IPS DF 4.7 (cell line): ENCODE data around the gene CHSY1.

Source experiments
- DNase-seq: peaks from one replicate; pipeline ENCODE4 v3.0.0-alpha.2; 2013; ENCODE audit warnings: low spot score; ENCODE audit errors: extremely low read depth

The CHSY1 gene

DNA sequence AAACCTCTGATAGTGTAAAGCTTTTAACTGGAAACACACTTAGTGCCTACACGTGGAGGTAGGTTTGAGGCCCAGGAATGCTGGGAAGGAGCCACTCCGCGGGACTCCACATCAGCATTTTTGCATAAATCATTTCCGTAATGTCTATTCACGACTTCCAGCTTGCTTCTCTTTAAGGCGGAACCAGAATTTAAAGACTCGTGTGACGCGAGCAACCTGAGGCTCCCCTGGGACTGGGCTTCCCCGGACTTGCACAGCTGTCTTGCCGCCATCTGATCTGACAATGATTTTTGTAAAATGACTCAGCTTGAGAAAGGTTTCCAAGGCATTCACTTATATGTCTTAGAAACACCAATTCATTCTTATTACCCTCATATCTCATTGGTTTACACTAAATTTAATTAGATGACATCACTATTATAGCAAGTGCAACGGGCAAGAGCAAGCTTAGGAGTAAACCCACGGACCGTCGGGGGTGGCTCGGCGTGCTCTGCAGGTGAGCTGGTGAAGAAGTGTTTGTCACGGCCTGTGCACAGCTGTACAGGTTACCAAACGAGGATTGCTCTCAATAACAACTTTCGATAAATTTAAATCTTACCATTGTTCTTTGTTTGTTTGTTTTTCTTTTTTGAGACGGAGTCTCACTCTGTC is 95.2 kb downstream of the CHSY1 start:
- DNase-seq = no peak

DNA sequence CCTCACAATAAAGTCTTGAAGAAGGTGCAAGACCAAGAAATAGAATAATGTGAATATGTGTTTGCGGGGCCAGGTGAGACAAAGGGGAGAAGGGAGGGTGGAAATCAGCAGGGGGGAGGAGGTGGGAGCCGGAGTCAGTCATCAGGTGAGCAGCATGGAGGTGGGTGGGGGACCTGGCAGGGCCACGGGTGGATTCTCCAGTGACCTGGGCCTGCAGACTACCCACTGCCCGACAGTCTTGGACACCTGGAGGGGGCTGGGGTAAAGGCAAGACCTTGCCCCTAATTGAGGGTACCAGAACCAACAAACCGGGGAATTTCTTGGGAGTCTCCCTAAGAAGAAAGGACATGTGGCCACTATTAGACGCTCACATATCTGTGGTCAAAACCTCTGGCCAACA is 95.8 kb downstream of the CHSY1 start:
- DNase-seq = no peak

DNA sequence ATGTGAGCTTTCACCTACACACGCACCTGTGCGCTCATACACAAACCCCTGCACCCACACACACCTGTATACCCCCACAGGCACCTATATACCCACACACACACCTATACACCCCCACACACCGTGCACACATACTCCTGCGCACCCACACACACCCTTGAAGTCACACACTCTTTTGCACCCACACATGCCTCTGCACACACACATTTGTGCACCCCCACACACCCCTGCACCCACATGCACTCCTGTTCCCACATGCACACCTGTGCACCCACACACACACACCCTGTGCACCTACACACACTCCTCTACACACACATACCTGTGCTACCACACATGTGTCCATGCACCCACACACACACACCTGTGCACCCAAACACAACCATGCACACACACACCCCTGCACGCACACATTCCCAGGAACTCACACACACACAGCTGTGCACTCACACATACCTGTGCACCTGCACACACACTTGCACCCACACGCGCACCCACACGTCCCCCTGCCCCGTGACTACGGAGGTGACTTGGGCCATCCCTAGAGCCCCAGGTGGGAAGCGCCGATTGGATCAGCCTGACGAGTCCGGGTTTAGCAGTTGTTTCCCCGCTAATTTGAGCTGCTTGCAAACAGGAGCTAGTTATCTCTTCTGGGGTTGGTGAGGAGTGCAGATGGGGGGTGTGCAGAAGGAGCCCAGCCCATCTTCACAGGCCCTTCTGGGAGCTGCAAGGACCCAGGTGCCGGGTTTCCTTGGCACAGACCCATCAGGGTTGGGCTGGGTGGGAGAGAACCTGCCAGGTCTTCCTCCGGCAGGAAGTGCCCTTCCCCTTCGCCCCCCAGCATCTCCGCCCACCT is 97.8 kb downstream of the CHSY1 start:
- DNase-seq = no peak

DNA sequence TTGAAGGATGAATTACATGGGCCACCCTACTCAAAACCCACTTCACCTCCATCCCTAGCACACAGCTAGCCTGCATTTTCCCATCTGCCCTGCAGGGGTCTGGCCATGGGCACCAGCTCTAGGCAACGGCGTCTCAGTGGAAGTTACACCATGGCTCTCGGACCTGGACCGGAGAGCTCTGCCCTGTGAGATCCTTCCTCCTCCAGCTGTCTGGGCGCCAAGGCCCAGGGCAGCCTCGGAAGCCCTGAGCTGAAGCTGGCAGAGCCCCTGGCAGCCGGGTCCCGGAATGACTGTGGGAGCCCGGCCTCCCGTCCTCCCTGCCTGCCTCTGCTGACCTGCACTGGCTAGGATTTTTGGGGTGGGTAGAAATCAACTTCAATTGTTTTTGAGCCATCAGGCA is 98.9 kb downstream of the CHSY1 start:
- DNase-seq = no peak

DNA sequence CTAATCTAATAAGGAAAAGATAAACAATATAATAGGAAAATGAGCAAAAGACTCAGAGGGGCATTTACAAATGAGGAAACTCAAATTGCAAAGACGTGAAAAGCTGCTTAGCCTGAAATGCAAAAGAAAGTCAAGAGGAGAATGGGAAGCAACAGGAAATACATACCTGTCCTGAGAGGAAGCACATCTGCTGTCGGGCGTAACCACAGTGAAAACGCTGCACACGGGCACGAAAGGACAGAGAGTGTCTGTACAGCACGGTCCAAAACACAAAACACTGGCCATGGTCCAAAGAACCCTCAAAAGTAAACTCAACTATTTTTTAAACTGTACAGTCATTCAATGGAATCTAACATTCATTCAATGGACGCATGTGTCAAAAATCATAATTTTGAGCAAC is 100.6 kb downstream of the CHSY1 start:
- DNase-seq = no peak

DNA sequence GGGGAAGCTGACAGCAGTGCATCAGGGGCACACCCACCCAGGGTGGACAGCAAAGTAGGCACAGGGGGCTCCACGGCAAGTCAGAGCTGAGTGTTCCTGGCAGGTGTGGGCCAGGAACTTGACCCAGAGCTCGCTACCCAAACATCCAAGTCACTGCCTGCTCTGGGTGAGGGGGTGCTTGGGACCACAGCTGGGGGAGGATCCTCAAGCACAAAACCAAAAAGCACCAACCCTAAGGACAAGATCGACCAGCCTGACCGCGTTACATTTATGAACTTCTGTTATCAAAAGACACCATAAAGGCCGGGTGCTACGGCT is 101.2 kb downstream of the CHSY1 start:
- DNase-seq = no peak

DNA sequence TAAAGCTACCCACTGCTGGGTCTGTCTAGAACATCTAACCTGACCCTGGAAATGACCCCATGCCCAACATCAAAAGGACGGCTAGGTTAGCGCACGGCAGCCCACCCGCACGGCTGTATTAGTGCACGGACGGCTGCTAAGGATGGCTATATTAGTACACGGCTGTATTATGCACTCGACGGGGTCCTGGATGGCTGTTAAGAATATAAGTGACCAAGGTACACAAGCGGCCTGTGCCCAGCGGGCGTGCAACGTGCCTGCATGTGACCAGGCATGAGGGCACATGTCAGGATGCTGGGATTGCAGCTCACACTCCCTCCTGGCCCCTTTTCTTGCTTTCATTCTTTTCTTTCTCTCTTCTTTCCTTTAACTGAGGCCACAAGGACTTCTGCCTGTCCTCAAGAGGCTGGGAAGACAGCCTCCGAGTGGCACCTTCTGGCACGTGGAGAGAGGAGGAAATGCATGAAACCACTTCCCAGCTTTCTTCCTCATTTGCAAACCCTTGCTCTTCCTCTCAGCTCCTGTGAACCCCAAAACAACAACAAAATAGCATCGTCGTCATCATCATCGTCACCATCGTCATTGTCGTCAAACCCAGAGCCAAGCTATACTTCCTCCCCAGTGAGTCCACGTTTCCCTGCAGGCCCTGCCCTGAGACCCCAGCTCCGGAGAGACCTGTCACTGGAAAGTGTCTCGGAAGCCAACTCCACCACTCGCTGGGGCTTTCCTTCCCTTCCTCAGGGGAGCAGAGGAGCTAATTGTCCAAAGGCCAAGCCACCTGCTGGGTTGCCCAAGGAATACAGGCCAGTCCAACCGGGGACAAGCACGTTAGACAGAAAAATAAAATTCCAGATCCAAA is 101.8 kb downstream of the CHSY1 start:
- no peak for DNase-seq

DNA sequence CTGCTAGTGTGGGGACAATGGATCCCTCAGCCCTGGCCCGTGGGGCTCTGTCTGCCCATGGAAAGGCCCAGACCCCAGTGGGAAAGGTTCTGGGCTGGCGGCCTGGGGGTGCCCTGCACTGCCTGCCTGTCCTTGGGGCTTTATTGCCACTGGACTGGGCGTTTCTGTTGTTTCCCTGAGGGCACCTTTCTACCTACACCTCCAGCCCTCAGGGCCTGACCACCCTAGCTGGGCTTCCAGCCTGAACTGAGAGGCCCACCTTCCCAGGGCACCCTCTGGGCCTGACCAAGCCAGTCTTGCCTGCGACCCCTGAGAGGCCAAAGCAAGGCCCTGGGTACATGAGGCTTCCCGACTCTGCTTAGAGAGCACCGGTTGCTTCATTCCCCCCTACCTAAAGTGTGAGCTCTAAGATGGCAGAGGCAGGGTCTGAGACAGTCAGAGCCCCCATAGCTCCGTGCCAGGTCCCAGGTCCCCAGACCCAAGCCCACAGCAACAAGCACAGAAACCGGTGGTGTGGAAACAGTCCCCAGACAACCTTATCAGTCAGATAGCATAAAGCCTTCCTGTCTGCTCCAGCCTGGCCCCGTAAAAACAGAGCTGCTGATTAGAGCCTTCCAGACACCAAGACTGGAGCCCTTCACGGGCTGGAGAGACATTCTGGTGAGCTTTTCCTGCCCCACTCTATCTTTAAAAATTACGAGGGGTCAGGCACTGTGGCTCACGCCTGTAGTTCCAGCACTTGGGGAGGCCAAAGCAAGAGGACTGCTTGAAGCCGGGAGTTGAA is 102.8 kb downstream of the CHSY1 start:
- DNase-seq = no peak

DNA sequence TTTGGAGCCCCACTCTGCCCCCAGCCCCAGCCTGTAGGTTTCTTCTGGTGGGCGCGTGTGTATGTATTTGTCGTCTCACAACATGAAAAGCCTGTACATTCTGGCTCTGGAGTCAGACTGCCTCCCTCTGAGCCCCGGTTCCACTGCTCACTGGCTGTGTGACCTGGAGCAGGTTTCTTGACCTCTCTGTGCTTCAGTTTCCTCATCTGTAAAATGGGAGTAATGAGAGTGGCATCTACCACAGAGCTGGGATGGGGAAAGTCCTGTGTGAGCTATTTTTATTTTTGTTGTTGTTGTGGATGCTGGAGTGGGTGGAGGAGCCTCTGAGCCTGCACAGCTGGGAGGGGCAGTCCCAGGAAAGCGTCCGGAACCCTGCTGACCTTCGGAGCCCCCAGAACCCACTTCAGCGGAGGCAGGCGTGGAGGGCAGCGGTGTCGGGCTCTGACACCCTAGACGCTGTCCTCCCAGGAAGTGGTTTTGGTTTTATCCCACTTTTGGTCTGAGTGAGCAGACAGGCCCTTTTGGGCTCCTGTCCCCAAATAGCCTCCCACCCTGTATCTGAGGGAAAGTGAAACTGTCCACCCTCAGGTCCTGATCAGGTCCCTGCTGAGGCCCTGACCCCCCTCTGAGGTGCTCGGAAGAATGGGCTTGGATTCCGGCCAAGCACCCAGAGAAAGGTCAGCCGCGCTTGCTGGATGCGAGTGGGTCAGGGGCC is 103.5 kb downstream of the CHSY1 start:
- no peak for DNase-seq

DNA sequence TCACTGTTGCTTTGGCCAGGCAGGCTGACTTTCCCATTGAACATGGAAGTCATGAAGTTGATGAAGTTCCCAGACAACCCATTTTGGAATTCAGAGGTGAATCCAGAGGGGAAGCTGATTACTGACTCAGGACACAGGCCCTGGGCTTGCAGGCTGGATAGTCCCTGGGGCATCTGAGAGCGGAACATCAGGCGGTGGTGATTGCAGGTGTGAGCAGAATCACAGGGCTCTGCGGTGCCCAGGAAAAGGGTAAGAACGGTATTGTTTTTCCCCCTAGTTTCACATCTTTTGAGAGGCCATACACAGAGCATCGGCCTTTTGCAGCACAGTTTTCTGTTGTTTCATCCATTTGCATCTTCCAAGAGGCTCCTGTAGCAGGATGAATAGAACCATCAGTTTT is 104.7 kb downstream of the CHSY1 start:
- no peak for DNase-seq

DNA sequence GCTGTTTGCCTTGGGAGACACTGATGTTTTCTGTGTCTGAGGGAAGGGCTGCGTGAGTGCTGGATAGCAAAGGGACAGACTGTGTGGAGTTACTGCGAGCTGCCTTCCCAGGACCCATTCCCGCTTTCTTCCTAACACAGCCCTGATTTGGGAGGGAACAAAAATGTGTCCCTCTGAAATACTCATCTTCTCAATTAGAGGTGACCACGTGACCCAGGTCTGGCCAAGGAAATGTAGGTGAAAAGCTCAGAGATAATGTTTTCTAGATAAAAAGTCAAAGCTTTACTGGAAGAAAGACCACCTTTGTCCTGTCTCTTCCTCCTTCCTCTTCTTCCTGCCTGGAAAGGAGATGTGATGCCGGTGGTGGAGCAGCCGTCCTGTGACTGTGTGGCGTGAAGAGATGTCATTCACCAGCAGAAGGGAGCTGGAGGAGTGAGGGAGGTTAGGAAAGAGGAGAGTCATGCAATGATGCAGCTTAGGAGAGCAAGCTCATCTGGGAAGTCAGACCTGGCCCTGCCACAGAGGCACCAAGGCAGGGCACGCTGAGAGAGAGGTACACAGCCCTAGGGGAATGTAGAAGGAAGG is 105.6 kb downstream of the CHSY1 start:
- DNase-seq = no peak

DNA sequence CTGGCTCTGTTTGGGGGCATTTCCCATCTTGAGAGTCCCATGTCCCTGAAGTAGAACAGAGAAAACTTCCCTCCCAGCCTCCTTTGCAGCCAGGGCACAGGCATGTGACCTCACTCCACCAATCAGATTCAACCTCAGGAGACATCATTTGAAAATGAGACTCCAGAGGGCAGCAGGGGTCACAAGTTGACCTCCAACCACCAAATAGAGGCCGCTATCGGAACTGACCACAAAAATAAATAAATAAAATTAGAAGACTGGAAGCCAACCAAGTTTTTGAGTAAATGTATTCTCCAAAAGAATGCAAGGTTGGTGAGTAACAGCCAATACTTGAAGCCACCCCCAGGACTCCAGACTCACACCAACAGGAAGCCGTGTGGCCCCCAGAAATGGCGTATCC is 106.5 kb downstream of the CHSY1 start:
- DNase-seq = no peak

DNA sequence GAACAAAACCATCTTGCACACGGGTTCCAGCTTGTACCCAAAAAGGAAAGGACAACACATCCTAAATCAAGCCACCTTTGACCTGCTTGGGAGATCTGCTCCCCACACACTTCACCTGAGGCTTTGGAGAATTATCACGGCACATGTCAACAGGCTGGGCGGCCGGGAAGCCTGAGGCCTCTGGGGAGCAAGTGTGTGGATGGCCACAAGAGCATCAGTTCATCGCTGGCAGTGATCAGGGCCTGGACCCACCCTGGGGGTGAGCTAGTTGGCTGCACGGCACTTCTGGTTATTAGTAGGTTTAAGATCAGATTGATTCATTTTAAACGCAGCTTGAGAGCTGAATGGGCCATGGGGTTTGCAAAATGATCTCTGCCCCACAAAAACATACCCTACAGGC is 108.5 kb downstream of the CHSY1 start:
- DNase-seq = no peak

DNA sequence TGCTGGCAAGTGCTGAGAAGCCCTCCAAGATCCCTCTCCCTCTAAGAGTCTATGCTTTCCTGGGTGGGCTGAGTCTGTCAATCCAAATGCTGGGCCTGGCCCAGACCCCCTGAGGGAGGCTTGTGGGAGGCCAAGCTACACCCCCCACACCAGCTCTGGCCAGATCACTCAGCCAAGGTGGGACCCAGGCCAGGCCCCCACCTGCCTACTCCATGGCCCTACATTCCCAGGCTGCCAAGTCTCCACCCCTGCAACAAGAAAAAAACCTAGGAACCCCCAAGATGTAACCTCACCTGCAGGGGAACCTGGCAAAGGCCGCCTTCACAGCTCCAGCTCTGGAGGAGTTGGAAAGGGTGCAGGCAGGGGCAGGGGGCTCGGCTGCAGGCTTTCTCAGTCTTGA is 109.1 kb downstream of the CHSY1 start:
- DNase-seq = no peak

DNA sequence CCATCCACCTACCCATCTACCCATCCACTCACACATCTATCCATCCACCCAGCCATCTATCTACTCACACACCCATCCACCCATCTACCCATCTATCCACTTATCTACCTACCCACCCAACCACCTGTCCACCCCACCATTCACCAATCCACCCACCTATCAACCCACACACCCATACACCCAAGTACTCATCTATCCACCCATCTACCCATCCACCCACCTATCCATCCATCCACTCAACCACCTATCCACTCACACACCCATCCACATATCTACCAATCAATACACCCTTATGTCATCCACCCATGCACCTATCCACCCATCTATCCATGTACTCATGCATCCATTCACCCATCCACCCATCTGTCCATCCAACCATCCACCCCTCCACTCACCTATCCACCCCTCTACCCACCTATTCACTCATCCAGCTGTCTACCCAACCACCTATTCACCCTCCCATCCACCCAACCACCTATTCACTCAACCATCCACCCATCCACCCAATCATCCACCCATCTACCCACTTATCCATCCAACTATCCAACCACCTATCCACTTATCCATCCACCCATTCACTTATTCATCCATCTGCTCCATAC is 109.8 kb downstream of the CHSY1 start:
- no peak for DNase-seq

DNA sequence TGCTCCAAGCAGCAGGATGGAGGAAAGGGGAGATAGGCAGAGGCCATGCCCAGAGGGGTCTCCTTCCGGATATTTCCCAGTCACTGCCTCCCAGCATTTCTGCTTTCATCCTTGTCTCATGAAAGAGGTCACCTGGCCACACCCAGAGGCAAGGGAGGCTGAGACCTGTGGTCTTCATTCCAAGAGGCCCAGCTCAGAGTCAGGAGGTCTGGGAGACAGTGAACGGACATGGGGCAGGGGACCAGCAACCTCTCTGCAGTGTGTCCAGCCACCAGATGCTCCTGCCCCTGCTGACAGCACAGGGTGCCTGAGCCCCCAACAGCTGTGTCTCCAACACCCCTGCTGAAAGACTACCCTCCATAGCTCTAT is 111.2 kb downstream of the CHSY1 start:
- DNase-seq = no peak

DNA sequence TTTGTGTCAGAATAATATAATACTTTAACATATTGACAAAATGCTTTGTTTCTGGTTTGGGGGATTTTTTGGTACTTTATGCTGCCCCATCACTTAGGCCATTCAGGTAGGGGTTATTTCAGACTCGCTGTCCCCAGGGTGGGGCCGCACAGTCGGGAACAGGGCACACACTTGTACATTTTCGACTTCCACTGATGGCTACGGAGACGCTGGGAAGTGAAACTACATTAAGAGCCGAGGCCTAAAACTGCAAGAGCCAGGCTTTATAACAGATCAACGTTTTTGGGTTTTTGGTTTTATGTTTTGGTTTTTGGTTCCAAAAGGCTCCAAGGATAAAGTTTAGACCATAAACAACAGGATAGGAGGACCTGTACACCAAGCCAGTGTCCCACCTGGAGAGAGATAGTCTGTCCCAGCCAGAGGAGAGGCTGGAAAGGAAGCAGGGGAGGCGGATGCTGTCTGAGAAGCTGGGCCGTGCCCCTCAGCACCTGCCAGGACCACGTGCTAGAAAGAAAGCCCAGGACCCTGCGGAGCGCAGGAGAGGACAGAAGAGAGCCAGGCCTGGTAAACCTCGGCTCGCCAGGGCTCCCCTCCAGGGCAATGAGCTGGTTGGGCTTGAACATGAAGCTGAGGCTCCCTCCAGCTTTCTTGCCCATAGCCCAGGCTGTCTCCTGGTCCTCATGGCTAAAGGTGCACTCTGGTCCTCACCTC is 111.7 kb downstream of the CHSY1 start:
- DNase-seq = no peak

DNA sequence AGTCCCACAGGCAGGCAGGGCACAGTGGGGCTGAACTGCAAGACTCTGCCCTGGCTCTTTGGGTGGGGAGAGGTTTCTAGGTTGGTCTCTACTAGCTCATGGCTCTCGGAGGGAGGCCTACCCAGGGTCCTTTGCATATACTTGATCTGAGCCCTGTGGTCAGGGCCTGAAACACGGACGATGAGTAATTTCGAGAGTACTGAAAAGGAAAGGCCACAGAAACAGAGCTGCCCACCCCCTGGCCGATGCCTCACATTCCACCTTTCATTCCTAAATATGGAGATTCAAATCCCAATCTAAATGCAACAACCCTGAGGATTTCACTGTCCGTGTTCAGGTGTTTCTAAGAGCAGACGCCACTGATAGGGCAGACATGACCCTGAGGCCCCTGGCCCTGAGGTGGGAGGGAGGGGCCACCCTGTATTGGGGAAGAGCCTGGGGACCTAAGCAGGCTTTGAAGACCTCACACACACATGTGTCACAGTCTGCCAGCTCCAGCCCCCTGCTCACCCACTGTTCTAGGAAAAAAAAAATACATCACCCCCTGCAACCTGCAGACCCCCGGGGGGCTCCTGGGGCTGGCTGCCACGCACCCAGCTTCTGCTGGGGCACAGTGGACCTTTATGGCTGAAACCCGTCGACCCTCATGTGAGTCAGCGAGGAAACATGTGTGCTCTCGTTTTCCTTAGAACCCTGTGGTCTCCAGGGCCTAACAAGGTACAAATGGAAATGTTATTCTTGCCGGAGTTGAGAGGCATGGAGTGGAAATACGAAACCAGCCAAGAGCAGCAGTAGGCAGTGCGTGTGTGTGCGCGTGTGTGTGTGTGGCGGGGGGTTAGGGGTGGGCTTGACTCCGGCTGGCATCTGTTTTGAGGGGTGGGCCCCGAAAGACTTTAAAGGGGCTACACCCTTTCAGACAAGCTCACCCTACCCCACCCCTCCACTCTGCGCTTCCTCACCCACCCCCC is 112.7 kb downstream of the CHSY1 start:
- DNase-seq = no peak
